Kidney (tissue), 14 donors: ENCODE data around the gene DUT. TPM values are rescaled to one million over a fixed set of nuclear protein-coding genes. Genes with fewer than 3 reads are reported as not detected.

Experiments
- DNase-seq, 5 donors: peaks; one replicate each; pipeline ENCODE4 v3.0.0-alpha.2; 2013 to 2020
- FAIRE-seq: peaks from 2 replicates; lab custom pipeline; 2012; peaks lifted over from hg19 to GRCh38; lab: Jason Lieb, UNC
- H3K27ac ChIP-seq, 2 donors: one replicate each; pipeline ENCODE4 v1.7.0; 2013; ENCODE audit warnings: low read depth in 2 of 2, low read length in 2 of 2, inconsistent platforms in 1 of 2
- H3K27me3 ChIP-seq: one replicate; pipeline ENCODE4 v1.7.1; 2013; ENCODE audit warnings: low read length, inconsistent platforms; ENCODE audit not compliant: control insufficient read depth, insufficient read depth
- H3K36me3 ChIP-seq, 3 donors: one replicate each; pipeline versions ENCODE4 v1.7.0 to v1.7.1; 2013; ENCODE audit warnings: low read length in 3 of 3, control low read depth in 1 of 3, inconsistent platforms in 1 of 3; ENCODE audit not compliant: insufficient read depth in 3 of 3, control insufficient read depth in 2 of 3
- H3K4me1 ChIP-seq, 3 donors: one replicate each; pipeline versions ENCODE4 v1.7.0 to v1.7.1; 2013; ENCODE audit warnings: low read length in 3 of 3, inconsistent platforms in 1 of 3, low read depth in 1 of 3; ENCODE audit not compliant: control insufficient read depth in 2 of 3, insufficient read depth in 2 of 3
- H3K4me3 ChIP-seq, 3 donors: one replicate each; pipeline versions ENCODE4 v1.7.0 to v1.8.1; 2013; ENCODE audit warnings: low read length in 3 of 3, control low read depth in 1 of 3, inconsistent platforms in 1 of 3
- H3K9ac ChIP-seq, 3 donors: one replicate each; pipeline versions ENCODE4 v1.7.0 to v1.7.1; 2013; ENCODE audit warnings: low read length in 3 of 3, control low read depth in 1 of 3, inconsistent platforms in 1 of 3
- H3K9me3 ChIP-seq, 3 donors: one replicate each; pipeline versions ENCODE4 v1.7.0 to v1.7.1; 2013; ENCODE audit warnings: low read length in 3 of 3, control low read depth in 1 of 3, inconsistent platforms in 1 of 3; ENCODE audit not compliant: control insufficient read depth in 2 of 3, insufficient read depth in 1 of 3
- CTCF ChIP-seq: IDR thresholded peaks from 3 replicates; pipeline ENCODE4 v1.5.1; 2012; ENCODE audit warnings: mild to moderate bottlenecking, moderate library complexity, borderline replicate concordance; ENCODE audit not compliant: insufficient read depth; ENCODE audit errors: extremely low read depth
- intact Hi-C: fragments of 100-400 bp; cut with DNase I; formaldehyde crosslinking; loops from one replicate; pipeline ENCODE4 v1.11.1; 2022
- polyA plus RNA-seq: library from polyadenylated mRNA; stranded (reverse); fragments of 350-450 nt; fragmentation: Illumina TruSeq; extraction: RNeasy Lipid Tissue Mini Kit (QIAGEN cat#74804); gene quantifications from one replicate; pipeline ENCODE4 v1.2.3, GENCODE V29; 2014; ENCODE audit warnings: low read depth, low replicate concordance; ENCODE audit not compliant: insufficient read depth
- total RNA-seq: library from RNA; stranded (reverse); fragmentation: NEBNext Ultra II Directional; extraction: Animal tissue kit (Norgen Biotek cat#: 25700); gene quantifications from one replicate; pipeline ENCODE4 v1.2.1, GENCODE V29; 2021
- donor health status: control.
- donor health status: control.
- donor health status: control.
- donor health status: control.
- donor health status: control.
- donor health status: DM: yes; HTN: yes; CAD: no.
- donor health status: Normal renal cell carcinoma (clear cell type).

DUT gene
- total and polyA plus RNA-seq, 2 donors from 2014 or later, result 85.6 to 95.5 TPM

GRCh38 chr15:48389691-48390143 is 58.5 kb downstream of the DUT start:
- H3K4me1 ChIP-seq, result no peaks in the 10 kb centered on the region
- no peak overlapping the region for H3K9ac ChIP-seq
- intact Hi-C loops, result no loop called here
- DNase-seq, result no peak
- no peak overlapping the region for H3K4me3 ChIP-seq
- H3K9me3 ChIP-seq, result no peaks in the 10 kb centered on the region
- no peaks in the 10 kb centered on the region for H3K27me3 ChIP-seq
- no peak overlapping the region for H3K27ac ChIP-seq
- H3K36me3 ChIP-seq, result no peaks in the 10 kb centered on the region
- FAIRE-seq, result no peak
- no peak for TF ChIP-seq CTCF

- H3K27me3 ChIP-seq, result no peaks in the 10 kb centered on the region
- no peak for TF ChIP-seq CTCF
- no peaks in the 10 kb centered on the region for H3K9me3 ChIP-seq
- no peak for FAIRE-seq
- H3K27ac ChIP-seq, result no peak overlapping the region
- intact Hi-C loops, result no loop called here
- no peak overlapping the region for H3K9ac ChIP-seq
- no peak for DNase-seq
- H3K4me3 ChIP-seq, result no peak overlapping the region
- H3K4me1 ChIP-seq, result no peaks in the 10 kb centered on the region
- H3K36me3 ChIP-seq, result no peaks in the 10 kb centered on the region
Measured at GRCh38 chr15:48391950-48392349, 60.7 kb downstream of the DUT start.

GRCh38 chr15:48392356-48392755 is 61.1 kb downstream of the DUT start:
- no peak overlapping the region for H3K4me3 ChIP-seq
- intact Hi-C loops, result no loop called here
- no peak for FAIRE-seq
- no peaks in the 10 kb centered on the region for H3K36me3 ChIP-seq
- H3K9ac ChIP-seq, result no peak overlapping the region
- no peaks in the 10 kb centered on the region for H3K4me1 ChIP-seq
- H3K27me3 ChIP-seq, result no peaks in the 10 kb centered on the region
- no peak for TF ChIP-seq CTCF
- H3K27ac ChIP-seq, result no peak overlapping the region
- peak in 2 of 5 donors; percentile 19 to 73 for DNase-seq
- no peaks in the 10 kb centered on the region for H3K9me3 ChIP-seq

Other genes starting within 250 kb of the DUT start
- gene SLC24A5, start 210.4 kb upstream of the DUT start, total RNA-seq, result not detected
- gene SLC24A5, start 210.4 kb upstream of the DUT start, polyA plus RNA-seq, result not detected
- 46.3 TPM for gene MYEF2, start 153.1 kb upstream of the DUT start, total RNA-seq
- 17.6 TPM for gene MYEF2, start 153.1 kb upstream of the DUT start, polyA plus RNA-seq
- 0.06 TPM for gene CTXN2, start 139.8 kb upstream of the DUT start, total RNA-seq
- 0.15 TPM for gene CTXN2, start 139.8 kb upstream of the DUT start, polyA plus RNA-seq
- 201 TPM for gene SLC12A1, start 125.1 kb upstream of the DUT start, total RNA-seq
- gene SLC12A1, start 125.1 kb upstream of the DUT start, polyA plus RNA-seq, result 370 TPM